Kidney tubule cell (primary cell): ENCODE measurements around the gene FBLN5.

ENCODE experiments used
- DNase-seq: peaks from one replicate; pipeline ENCODE4 v3.0.0-alpha.2; 2018; ENCODE audit warnings: low spot score

Gene FBLN5

GRCh38 chr14:91945751-91946621 is 1.5 kb downstream of the FBLN5 start:
- DNase-seq, result no peak

GRCh38 chr14:91942946-91943345 is 4.5 kb downstream of the FBLN5 start:
- DNase-seq, result no peak

- DNase-seq, result no peak
Observed at GRCh38 chr14:91942128-91942527, 5.4 kb downstream of the FBLN5 start.

GRCh38 chr14:91940209-91940608 is 7.3 kb downstream of the FBLN5 start:
- DNase-seq, result no peak

GRCh38 chr14:91935586-91935985 is 11.9 kb downstream of the FBLN5 start:
- peak; percentile 50 for DNase-seq

- DNase-seq, result no peak
Observed at GRCh38 chr14:91934554-91935285, 12.8 kb downstream of the FBLN5 start.

- no peak for DNase-seq
Observed at GRCh38 chr14:91931478-91932088, 15.9 kb downstream of the FBLN5 start.

GRCh38 chr14:91929700-91930099 is 17.8 kb downstream of the FBLN5 start:
- peak; percentile 68 for DNase-seq

GRCh38 chr14:91927800-91928199 is 19.7 kb downstream of the FBLN5 start:
- DNase-seq, result no peak

- DNase-seq, result no peak
Observed at GRCh38 chr14:91927191-91927590, 20.3 kb downstream of the FBLN5 start.

GRCh38 chr14:91926131-91926890 is 21.2 kb downstream of the FBLN5 start:
- no peak for DNase-seq

GRCh38 chr14:91925727-91926121 is 21.8 kb downstream of the FBLN5 start:
- DNase-seq, result no peak

GRCh38 chr14:91925001-91925726 is 22.3 kb downstream of the FBLN5 start:
- DNase-seq, result no peak

- no peak for DNase-seq
Observed at GRCh38 chr14:91920526-91920925, 27.0 kb downstream of the FBLN5 start.

GRCh38 chr14:91919814-91920213 is 27.7 kb downstream of the FBLN5 start:
- no peak for DNase-seq

- DNase-seq, result no peak
Observed at GRCh38 chr14:91918186-91918883, 29.2 kb downstream of the FBLN5 start.

- DNase-seq, result no peak
Observed at GRCh38 chr14:91912035-91912434, 35.5 kb downstream of the FBLN5 start.

- DNase-seq, result peak; percentile 59
Observed at GRCh38 chr14:91911474-91912032, 35.9 kb downstream of the FBLN5 start.

GRCh38 chr14:91910196-91910595 is 37.3 kb downstream of the FBLN5 start:
- no peak for DNase-seq

- no peak for DNase-seq
Observed at GRCh38 chr14:91906374-91906773, 41.1 kb downstream of the FBLN5 start.
